Loucy (cell line): ENCODE data around the gene MGAT4C.

Experiments used
- H2AFZ ChIP-seq: fragments of 200-600 bp; sonication (generic); 2 replicates; pipeline ENCODE4 v1.6.0; 2016; ENCODE audit warnings: antibody characterized with exemption, mild to moderate bottlenecking, low read length, moderate library complexity
- H3F3A ChIP-seq: fragments of 200-600 bp; 2 replicates; pipeline ENCODE4 v1.6.0; 2016; ENCODE audit warnings: antibody characterized with exemption, low read depth, mild to moderate bottlenecking
- H3K27me3 ChIP-seq: fragments of 200-600 bp; sonication (generic); 2 replicates; pipeline ENCODE4 v1.6.1; 2014; ENCODE audit warnings: low read length, mild to moderate bottlenecking; ENCODE audit not compliant: insufficient read depth, poor library complexity, severe bottlenecking
- H3K36me3 ChIP-seq: fragments of 200-600 bp; sonication (generic); 2 replicates; pipeline ENCODE4 v1.6.1; 2016; ENCODE audit warnings: low read length; ENCODE audit not compliant: insufficient read depth
- H3K4me1 ChIP-seq: fragments of 200-600 bp; sonication (generic); 2 replicates; pipeline ENCODE4 v1.5.1; 2014; ENCODE audit warnings: low read length, mild to moderate bottlenecking; ENCODE audit not compliant: insufficient read depth, poor library complexity, severe bottlenecking
- H3K4me2 ChIP-seq: fragments of 200-600 bp; sonication (generic); 2 replicates; pipeline ENCODE4 v1.6.0; 2014; ENCODE audit warnings: antibody characterized with exemption, low read length, low read depth, mild to moderate bottlenecking; ENCODE audit not compliant: poor library complexity, severe bottlenecking
- H3K4me3 ChIP-seq: fragments of 200-600 bp; sonication (generic); 2 replicates; pipeline ENCODE4 v1.5.1; 2014; ENCODE audit warnings: low read length, mild to moderate bottlenecking, mixed read lengths; ENCODE audit not compliant: poor library complexity, severe bottlenecking
- H3K79me2 ChIP-seq: fragments of 200-600 bp; sonication (generic); 2 replicates; pipeline ENCODE4 v1.6.1; 2014; ENCODE audit warnings: low read length; ENCODE audit not compliant: insufficient read depth
- H3K9ac ChIP-seq: fragments of 200-600 bp; sonication (generic); 2 replicates; pipeline ENCODE4 v1.6.0; 2014; ENCODE audit warnings: mild to moderate bottlenecking, low read depth, low read length, moderate library complexity; ENCODE audit not compliant: poor library complexity, severe bottlenecking
- H3K9me2 ChIP-seq: fragments of 200-600 bp; sonication (generic); replicated peaks from 2 replicates; pipeline ENCODE4 v1.6.1; 2016; ENCODE audit warnings: low read depth, low read length, mixed read lengths
- H3K9me3 ChIP-seq: fragments of 200-600 bp; sonication (generic); 2 replicates; pipeline ENCODE4 v1.6.1; 2014; ENCODE audit warnings: mild to moderate bottlenecking, antibody characterized with exemption, low read length, low read depth; ENCODE audit not compliant: insufficient read depth
- H4K20me1 ChIP-seq: fragments of 200-600 bp; sonication (generic); 2 replicates; pipeline ENCODE4 v1.6.0; 2014; ENCODE audit warnings: antibody characterized with exemption, low read length, mild to moderate bottlenecking; ENCODE audit not compliant: insufficient read depth, poor library complexity, severe bottlenecking
- EZH2phosphoT487 ChIP-seq: fragments of 200-600 bp; IDR thresholded peaks from 2 replicates; pipeline ENCODE4 v1.6.1; 2018; ENCODE audit warnings: antibody characterized with exemption, mild to moderate bottlenecking, moderate library complexity, borderline replicate concordance
- TF ChIP-seq, protein P1 (sequence below): fragments of 200-600 bp; sonication (generic); conservative IDR thresholded peaks from 2 replicates; pipeline ENCODE4 v1.5.1; 2014; ENCODE audit warnings: mild to moderate bottlenecking, antibody characterized with exemption, low read length

The MGAT4C gene

DNA sequence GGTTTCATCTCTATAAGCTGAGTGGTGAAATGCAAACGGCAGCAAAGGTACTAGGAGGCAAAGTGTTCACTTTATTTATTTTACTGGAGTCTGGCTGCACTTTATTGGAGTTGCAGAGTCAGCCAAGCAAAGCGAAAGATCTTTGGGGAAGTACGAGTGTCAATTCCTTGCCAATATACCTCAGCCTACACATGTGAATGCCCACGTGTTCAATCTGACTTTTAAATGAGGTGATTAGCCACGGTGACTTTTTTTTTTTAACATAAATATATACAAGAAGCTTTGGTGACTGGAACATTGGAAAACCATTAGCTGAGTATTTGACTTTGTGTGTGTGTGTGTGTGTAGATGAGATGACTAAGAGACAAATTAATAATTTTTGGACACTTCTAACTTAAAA, 203.3 kb downstream of the MGAT4C start:
- no peak for TF ChIP-seq EZH2phosphoT487
- TF ChIP-seq, protein P1, sequence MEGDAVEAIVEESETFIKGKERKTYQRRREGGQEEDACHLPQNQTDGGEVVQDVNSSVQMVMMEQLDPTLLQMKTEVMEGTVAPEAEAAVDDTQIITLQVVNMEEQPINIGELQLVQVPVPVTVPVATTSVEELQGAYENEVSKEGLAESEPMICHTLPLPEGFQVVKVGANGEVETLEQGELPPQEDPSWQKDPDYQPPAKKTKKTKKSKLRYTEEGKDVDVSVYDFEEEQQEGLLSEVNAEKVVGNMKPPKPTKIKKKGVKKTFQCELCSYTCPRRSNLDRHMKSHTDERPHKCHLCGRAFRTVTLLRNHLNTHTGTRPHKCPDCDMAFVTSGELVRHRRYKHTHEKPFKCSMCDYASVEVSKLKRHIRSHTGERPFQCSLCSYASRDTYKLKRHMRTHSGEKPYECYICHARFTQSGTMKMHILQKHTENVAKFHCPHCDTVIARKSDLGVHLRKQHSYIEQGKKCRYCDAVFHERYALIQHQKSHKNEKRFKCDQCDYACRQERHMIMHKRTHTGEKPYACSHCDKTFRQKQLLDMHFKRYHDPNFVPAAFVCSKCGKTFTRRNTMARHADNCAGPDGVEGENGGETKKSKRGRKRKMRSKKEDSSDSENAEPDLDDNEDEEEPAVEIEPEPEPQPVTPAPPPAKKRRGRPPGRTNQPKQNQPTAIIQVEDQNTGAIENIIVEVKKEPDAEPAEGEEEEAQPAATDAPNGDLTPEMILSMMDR, result no peak
- H3F3A ChIP-seq, result no peaks in the 10 kb centered on the region
- no peaks in the 10 kb centered on the region for H3K36me3 ChIP-seq
- H3K27me3 ChIP-seq, result no peaks in the 10 kb centered on the region
- H3K9me2 ChIP-seq, result no peaks in the 10 kb centered on the region
- no peaks in the 10 kb centered on the region for H3K9me3 ChIP-seq
- H3K4me1 ChIP-seq, result no peaks in the 10 kb centered on the region
- no peaks in the 10 kb centered on the region for H4K20me1 ChIP-seq
- H3K4me3 ChIP-seq, result no peak overlapping the region
- H3K9ac ChIP-seq, result no peak overlapping the region
- no peaks in the 10 kb centered on the region for H3K79me2 ChIP-seq
- H3K4me2 ChIP-seq, result no peak overlapping the region
- H2AFZ ChIP-seq, result no peak overlapping the region

DNA sequence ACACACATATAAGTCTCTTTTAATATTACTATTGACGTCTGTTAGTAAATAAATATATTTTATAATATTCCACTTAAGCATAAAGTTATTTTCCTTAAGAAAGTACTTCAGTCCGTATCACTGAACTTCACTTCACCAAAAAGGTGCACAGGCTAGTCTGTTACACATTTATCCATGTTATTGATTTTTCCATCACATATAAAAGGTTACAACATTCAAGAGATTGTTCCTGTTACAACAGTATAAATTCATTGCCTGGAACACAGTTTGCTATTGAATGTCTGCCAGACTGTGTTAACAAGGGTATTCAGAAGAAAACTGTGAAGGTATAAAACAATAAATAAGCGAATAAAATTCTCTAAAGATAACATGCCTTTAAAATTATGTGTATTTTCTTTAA, 206.2 kb downstream of the MGAT4C start:
- no peaks in the 10 kb centered on the region for H3K9me3 ChIP-seq

DNA sequence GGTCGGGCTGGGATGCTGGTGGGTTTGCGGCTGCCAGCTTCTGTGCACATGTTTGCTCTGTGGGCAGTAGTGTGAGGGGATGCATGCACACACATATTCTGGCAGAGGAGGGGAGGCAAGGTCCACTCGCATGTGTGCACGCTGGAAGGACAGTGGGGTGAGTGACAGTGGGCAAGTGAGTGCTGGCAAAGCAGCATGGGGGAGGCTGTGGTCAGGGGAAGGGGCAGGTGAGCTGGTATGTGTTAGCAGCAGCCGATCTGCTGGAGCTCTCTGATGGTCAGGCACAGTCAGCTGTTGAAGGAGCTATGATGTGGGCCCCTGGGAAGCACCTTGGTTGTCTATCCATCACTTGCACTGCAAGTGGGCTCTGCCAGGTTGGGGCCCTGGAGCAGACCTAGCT, 211.8 kb downstream of the MGAT4C start:
- Histone ChIP-seq H3K36me3 (no peaks in the 10 kb centered on the region), H3K9ac (no peak overlapping the region), H3F3A (no peaks in the 10 kb centered on the region), H3K4me3 (no peak overlapping the region), H3K4me2 (no peak overlapping the region), H3K79me2 (no peaks in the 10 kb centered on the region), H3K9me3 (peaks cover 4% of the 10 kb centered on the region; the same call in 1 of the 2 replicates), H3K9me2 (no peaks in the 10 kb centered on the region), H3K27me3 (no peaks in the 10 kb centered on the region), H2AFZ (no peak overlapping the region), H4K20me1 (no peaks in the 10 kb centered on the region), H3K4me1 (no peaks in the 10 kb centered on the region)
- no peak for TF ChIP-seq EZH2phosphoT487
- TF ChIP-seq, protein P1, result no peak

More for the DNA sequence above, 206.2 kb downstream of the MGAT4C start:
- H2AFZ ChIP-seq, result no peak overlapping the region
- H3K79me2 ChIP-seq, result no peaks in the 10 kb centered on the region
- no peak overlapping the region for H3K4me3 ChIP-seq
- no peaks in the 10 kb centered on the region for H3F3A ChIP-seq
- H3K4me1 ChIP-seq, result no peaks in the 10 kb centered on the region
- H3K9me2 ChIP-seq, result no peaks in the 10 kb centered on the region
- H3K27me3 ChIP-seq, result no peaks in the 10 kb centered on the region
- no peak overlapping the region for H3K4me2 ChIP-seq
- H3K36me3 ChIP-seq, result no peaks in the 10 kb centered on the region
- TF ChIP-seq, protein P1, result no peak
- no peak for TF ChIP-seq EZH2phosphoT487
- no peak overlapping the region for H3K9ac ChIP-seq
- no peaks in the 10 kb centered on the region for H4K20me1 ChIP-seq
